Fibroblast of lung (primary cell): ENCODE results near the gene DUSP11. TPM values are rescaled to one million over a fixed set of nuclear protein-coding genes. Genes with fewer than 3 reads are reported as not detected.
"Not testable (repeated sequence)": the region's sequence is repeated elsewhere in the genome, so short reads cannot be mapped to it uniquely, and the experiment has no call there.

Experiments used
- DNase-seq, 2 donors: peaks; one replicate each; pipeline versions ENCODE4 v3.0.0 to v3.0.0-alpha.2; 2010; ENCODE audit warnings: low read depth in 2 of 2
- H2AFZ ChIP-seq: 2 replicates; pipeline ENCODE4 v1.5.1; 2012; ENCODE audit warnings: low read length, control low read depth, inconsistent platforms
- H3K27ac ChIP-seq: 2 replicates; pipeline ENCODE4 v1.5.1; 2011; ENCODE audit warnings: low read length, control low read depth; ENCODE audit not compliant: insufficient read depth
- H3K27me3 ChIP-seq: 2 replicates; pipeline ENCODE4 v1.5.1; 2011; ENCODE audit warnings: mild to moderate bottlenecking, low read length; ENCODE audit not compliant: control insufficient read depth, insufficient read depth
- H3K36me3 ChIP-seq: 2 replicates; pipeline ENCODE4 v1.5.1; 2011; ENCODE audit warnings: low read length; ENCODE audit not compliant: control insufficient read depth, insufficient read depth
- H3K4me1 ChIP-seq: 2 replicates; pipeline ENCODE4 v1.5.1; 2011; ENCODE audit warnings: low read length; ENCODE audit not compliant: control insufficient read depth, insufficient read depth; ENCODE audit errors: extremely low read depth
- H3K4me2 ChIP-seq: 2 replicates; pipeline ENCODE4 v1.5.1; 2011; ENCODE audit warnings: low read length, control low read depth; ENCODE audit not compliant: insufficient read depth; ENCODE audit errors: extremely low read depth
- H3K4me3 ChIP-seq, 4 experiments: fragments of 200-600 bp in 1 of 4; sonication (generic) in 1 of 4; replicated peaks in 1 of 4; 2 replicates each; pipeline ENCODE4 v1.5.1; 2011 to 2016; ENCODE audit warnings: low read length in 4 of 4, low read depth in 3 of 4, mild to moderate bottlenecking in 3 of 4, control low read depth in 2 of 4, inconsistent platforms in 1 of 4, mixed read lengths in 1 of 4; ENCODE audit not compliant: insufficient read depth in 1 of 4; ENCODE audit errors: control extremely low read depth in 1 of 4
- H3K79me2 ChIP-seq: 2 replicates; pipeline ENCODE4 v1.5.1; 2012; ENCODE audit warnings: mild to moderate bottlenecking, low read length, inconsistent platforms; ENCODE audit not compliant: control insufficient read depth, insufficient read depth
- H3K9ac ChIP-seq: 2 replicates; pipeline ENCODE4 v1.5.1; 2011; ENCODE audit warnings: mild to moderate bottlenecking, low read length, control low read depth; ENCODE audit not compliant: insufficient read depth
- H3K9me3 ChIP-seq: 2 replicates; pipeline ENCODE4 v1.5.1; 2012; ENCODE audit warnings: low read depth, low read length; ENCODE audit not compliant: control insufficient read depth, insufficient read depth
- H4K20me1 ChIP-seq: 2 replicates; pipeline ENCODE4 v1.5.1; 2011; ENCODE audit warnings: low read length; ENCODE audit not compliant: control insufficient read depth, insufficient read depth; ENCODE audit errors: extremely low read depth
- CTCF ChIP-seq, 2 donors: IDR thresholded peaks in 1 of 2; conservative IDR thresholded peaks in 1 of 2; 1 replicate in 1 of 2; 2 replicates in 1 of 2; pipeline ENCODE4 v1.5.1; 2011 to 2012; ENCODE audit warnings: low read length in 2 of 2, control low read depth in 1 of 2, inconsistent platforms in 1 of 2, low read depth in 1 of 2, mild to moderate bottlenecking in 1 of 2
- EZH2 ChIP-seq: IDR thresholded peaks from 2 replicates; pipeline ENCODE4 v1.5.1; 2012; ENCODE audit warnings: low read length, control low read depth, mild to moderate bottlenecking; ENCODE audit errors: missing control alignments
- polyA plus RNA-seq, 2 donors: library from polyadenylated mRNA; depleted of rRNA in 1 of 2; stranded (reverse) in 1 of 2; unstranded in 1 of 2; fragments of >200 nt; gene quantifications; 2 replicates each; pipeline ENCODE4 v1.2.1, GENCODE V29; 2011 to 2012; ENCODE audit warnings: missing spikeins in 1 of 2
- total RNA-seq: library from RNA; depleted of rRNA; stranded (reverse); fragments of >200 nt; gene quantifications from 2 replicates; pipeline ENCODE4 v1.2.1, GENCODE V29; 2014

DUSP11 gene
- total and polyA plus RNA-seq, 2 donors (not counting 1 experiment from before 2014, with no cell fraction given), result 31.7 to 38.0 TPM

- Histone ChIP-seq H4K20me1 (no peaks in the 10 kb centered on the region), H3K27ac (no peak overlapping the region), H3K36me3 (no peaks in the 10 kb centered on the region), H3K79me2 (no peaks in the 10 kb centered on the region), H3K9me3 (no peaks in the 10 kb centered on the region), H3K27me3 (no peaks in the 10 kb centered on the region), H2AFZ (no peak overlapping the region), H3K4me1 (no peaks in the 10 kb centered on the region), H3K9ac (no peak overlapping the region), H3K4me2 (no peak overlapping the region), H3K4me3 (no peak overlapping the region)
- TF ChIP-seq EZH2 (no peak), CTCF (conservative IDR thresholded peaks at IDR 0.05 in 1 of 2, IDR thresholded peaks at IDR 0.05 in 1 of 2; ENCODE audit: low read depth in 1 of 2, low read length in 2 of 2) (no peak)
- DNase-seq, result no peak
These were observed 61.5 kb downstream of the DUSP11 start for GRCh38 chr2:73718421-73718820.

- not testable (repeated sequence) for H3K4me3 ChIP-seq, H4K20me1 ChIP-seq, DNase-seq, H2AFZ ChIP-seq, H3K27ac ChIP-seq, H3K36me3 ChIP-seq, H3K9me3 ChIP-seq, H3K9ac ChIP-seq, H3K4me2 ChIP-seq, H3K4me1 ChIP-seq, H3K27me3 ChIP-seq, H3K79me2 ChIP-seq
These were observed 62.2 kb downstream of the DUSP11 start for GRCh38 chr2:73717695-73718094.

GRCh38 chr2:73717251-73717606 lies 62.7 kb downstream of the DUSP11 start:
- H3K27me3 ChIP-seq, result no peaks in the 10 kb centered on the region
- no peaks in the 10 kb centered on the region for H3K9me3 ChIP-seq
- no peaks in the 10 kb centered on the region for H3K4me1 ChIP-seq
- no peaks in the 10 kb centered on the region for H3K36me3 ChIP-seq
- no peak overlapping the region for H3K4me2 ChIP-seq
- no peak overlapping the region for H3K27ac ChIP-seq
- TF ChIP-seq EZH2, result no peak
- no peak for DNase-seq
- no peak overlapping the region for H3K4me3 ChIP-seq
- H2AFZ ChIP-seq, result no peak overlapping the region
- no peaks in the 10 kb centered on the region for H3K79me2 ChIP-seq
- no peak overlapping the region for H3K9ac ChIP-seq
- no peaks in the 10 kb centered on the region for H4K20me1 ChIP-seq

- Histone ChIP-seq H3K4me2 (peak overlapping the region; percentile 51), H3K9me3 (no peaks in the 10 kb centered on the region), H3K79me2 (no peaks in the 10 kb centered on the region), H3K27ac (no peak overlapping the region), H3K4me3 (no peak overlapping the region), H4K20me1 (no peaks in the 10 kb centered on the region), H3K4me1 (no peaks in the 10 kb centered on the region), H2AFZ (peak overlapping the region; percentile 59), H3K27me3 (no peaks in the 10 kb centered on the region), H3K9ac (no peak overlapping the region), H3K36me3 (no peaks in the 10 kb centered on the region)
- peak; percentile 43 to 62 for DNase-seq
- no peak for TF ChIP-seq EZH2
- no peak for TF ChIP-seq CTCF (conservative IDR thresholded peaks at IDR 0.05 in 1 of 2, IDR thresholded peaks at IDR 0.05 in 1 of 2; ENCODE audit: low read depth in 1 of 2, low read length in 2 of 2)
These were observed 63.2 kb downstream of the DUSP11 start for GRCh38 chr2:73716543-73717250.
